ENCODE results near the gene MRPL58. TPM values are rescaled to one million over a fixed set of nuclear protein-coding genes. Genes with fewer than 3 reads are reported as not detected.

Gene MRPL58
- total and polyA plus RNA-seq, 7 donors = 50.4 to 80.6 (median 64.1) TPM

DNA sequence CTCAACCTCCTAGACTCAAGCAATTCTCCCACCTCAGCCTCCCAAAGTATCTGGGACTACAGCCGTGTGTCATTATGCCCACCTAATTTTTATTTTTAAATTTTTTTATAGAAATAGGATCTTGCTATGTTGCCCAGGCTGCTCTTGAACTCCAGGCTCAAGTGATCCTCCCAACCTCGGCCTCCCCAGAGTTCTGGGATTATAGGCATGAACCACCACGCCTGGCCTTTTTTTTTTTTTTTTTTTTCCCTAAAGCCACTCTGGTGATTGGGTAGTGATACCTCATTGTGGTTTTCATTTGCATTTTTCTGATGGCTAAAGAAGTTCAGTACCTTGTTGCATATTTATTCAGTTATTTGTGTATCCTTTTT is 26.3 kb upstream of the MRPL58 start:
- H3K4me1 ChIP-seq = peaks cover 5% of the 10 kb centered on the region
- no peak for DNase-seq

DNA sequence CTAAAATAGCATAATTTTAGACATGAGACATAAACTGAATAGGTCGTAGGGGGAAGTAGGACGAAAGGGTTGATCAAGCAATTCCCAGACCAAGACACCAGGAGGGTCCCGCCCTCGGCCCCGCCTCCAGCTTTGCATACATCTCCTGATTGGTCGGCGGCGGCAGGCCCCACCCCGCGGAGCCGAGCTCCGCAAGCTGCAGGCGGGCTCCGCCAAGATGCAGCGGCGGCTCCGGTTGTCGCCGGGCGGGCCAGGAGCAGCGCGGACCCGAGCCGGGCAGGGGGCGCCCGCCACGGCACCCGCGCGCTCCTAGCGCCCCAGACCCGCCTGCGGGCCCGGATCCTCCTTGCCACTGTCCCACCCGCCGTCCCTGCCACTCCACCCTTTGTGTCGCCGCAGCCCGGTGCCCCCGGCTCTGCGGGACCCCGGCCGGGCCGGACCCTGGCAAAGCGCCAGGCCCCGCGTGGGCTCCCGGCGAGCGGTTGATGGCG is 25.0 kb upstream of the MRPL58 start, which contains the start of gene CDR2L:
Gene CDR2L (plus strand): TSS at position 215 of the 491 bp plus-strand sequence. CDS start 412 bp downstream, outside the sequence.
- Histone ChIP-seq H3K9me3 (no peaks in the 10 kb centered on the region), H3K36me3 (ENCODE audit: insufficient read depth in 1 of 2, low read depth in 1 of 2) (no peaks in the 10 kb centered on the region), H3K27me3 (ENCODE audit: insufficient read depth in 3 of 3, low read length in 2 of 3) (peaks cover 0 to 12% (median 0%) of the 10 kb centered on the region in 3 donors), H3K27ac (peak within 1 kb of the TSS; percentile 83), H3K4me3 (peak within 1 kb of the TSS; percentile 78), H3K4me1 (peaks cover 5% of the 10 kb centered on the region)
- intact Hi-C loops (cut with DNase I) = no loop called here
- peak; percentile 95 to 97 (median 96) for ATAC-seq
- TF ChIP-seq, protein P1, sequence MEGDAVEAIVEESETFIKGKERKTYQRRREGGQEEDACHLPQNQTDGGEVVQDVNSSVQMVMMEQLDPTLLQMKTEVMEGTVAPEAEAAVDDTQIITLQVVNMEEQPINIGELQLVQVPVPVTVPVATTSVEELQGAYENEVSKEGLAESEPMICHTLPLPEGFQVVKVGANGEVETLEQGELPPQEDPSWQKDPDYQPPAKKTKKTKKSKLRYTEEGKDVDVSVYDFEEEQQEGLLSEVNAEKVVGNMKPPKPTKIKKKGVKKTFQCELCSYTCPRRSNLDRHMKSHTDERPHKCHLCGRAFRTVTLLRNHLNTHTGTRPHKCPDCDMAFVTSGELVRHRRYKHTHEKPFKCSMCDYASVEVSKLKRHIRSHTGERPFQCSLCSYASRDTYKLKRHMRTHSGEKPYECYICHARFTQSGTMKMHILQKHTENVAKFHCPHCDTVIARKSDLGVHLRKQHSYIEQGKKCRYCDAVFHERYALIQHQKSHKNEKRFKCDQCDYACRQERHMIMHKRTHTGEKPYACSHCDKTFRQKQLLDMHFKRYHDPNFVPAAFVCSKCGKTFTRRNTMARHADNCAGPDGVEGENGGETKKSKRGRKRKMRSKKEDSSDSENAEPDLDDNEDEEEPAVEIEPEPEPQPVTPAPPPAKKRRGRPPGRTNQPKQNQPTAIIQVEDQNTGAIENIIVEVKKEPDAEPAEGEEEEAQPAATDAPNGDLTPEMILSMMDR (IDR thresholded peaks at IDR 0.05) = no peak
- WGBS, 3 donors = 0 to 1% (median 0%) methylated on average over 28 to 51 of the region's 51 CpGs
- peak; percentile 97 to 98 for DNase-seq

More for the DNA sequence above, 26.3 kb upstream of the MRPL58 start:
- no peak overlapping the region for H3K4me3 ChIP-seq
- H3K27me3 ChIP-seq (ENCODE audit: insufficient read depth in 3 of 3, low read length in 2 of 3) = peaks cover 0 to 19% (median 3%) of the 10 kb centered on the region in 3 donors
- TF ChIP-seq, protein P1 (IDR thresholded peaks at IDR 0.05) = no peak
- no peaks in the 10 kb centered on the region for H3K36me3 ChIP-seq (ENCODE audit: insufficient read depth in 1 of 2, low read depth in 1 of 2)
- H3K9me3 ChIP-seq = no peaks in the 10 kb centered on the region
- no peak for ATAC-seq
- H3K27ac ChIP-seq = no peak overlapping the region
- intact Hi-C loops (cut with DNase I) = no loop called here
- WGBS, 3 donors = 89 to 99% (median 93%) methylated on average over 3 of the region's 3 CpGs

DNA sequence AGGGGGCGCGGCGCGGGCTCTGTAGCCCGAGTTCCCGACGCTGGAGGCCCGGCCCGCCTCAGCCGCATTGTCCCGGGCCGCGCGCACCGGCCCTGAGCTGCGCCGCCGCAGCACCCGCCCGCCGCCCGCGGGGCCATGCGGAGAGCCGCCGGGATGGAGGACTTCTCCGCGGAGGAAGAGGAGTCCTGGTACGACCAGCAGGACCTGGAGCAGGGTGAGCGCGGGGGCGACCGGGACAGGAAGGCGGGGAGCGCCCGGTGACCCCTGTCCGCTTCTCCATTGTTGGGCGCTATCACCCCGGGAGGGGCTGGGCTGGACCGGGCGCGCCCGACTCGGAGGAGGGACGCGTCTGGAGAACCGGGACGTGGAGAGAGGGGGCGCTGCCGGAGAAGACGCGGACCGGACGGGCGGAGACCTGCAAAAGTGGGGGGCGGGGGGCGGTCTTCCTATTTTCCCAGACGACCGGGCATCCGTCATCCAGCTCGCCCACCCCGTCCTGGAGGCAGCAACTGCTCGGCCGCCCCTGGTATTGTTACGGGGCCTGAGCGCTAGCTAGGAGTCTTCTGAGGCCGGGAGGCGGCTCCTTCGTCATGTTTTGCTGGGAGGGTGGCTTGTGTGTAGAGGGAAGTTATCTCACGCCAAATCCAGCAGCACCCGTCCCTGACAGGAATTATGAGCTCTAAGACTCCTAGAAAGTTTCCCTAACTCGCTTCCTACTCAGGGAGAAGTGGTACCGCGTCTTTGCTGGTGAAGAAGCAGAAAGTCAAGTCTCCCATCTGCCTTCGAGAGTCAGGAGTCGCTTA is 24.4 kb upstream of the MRPL58 start:
- Histone ChIP-seq H3K4me1 (peaks cover 8% of the 10 kb centered on the region), H3K4me3 (peak overlapping the region; percentile 78), H3K36me3 (ENCODE audit: insufficient read depth in 1 of 2, low read depth in 1 of 2) (no peaks in the 10 kb centered on the region), H3K9me3 (no peaks in the 10 kb centered on the region), H3K27ac (peak overlapping the region; percentile 83), H3K27me3 (ENCODE audit: insufficient read depth in 3 of 3, low read length in 2 of 3) (peaks cover 0 to 6% (median 0%) of the 10 kb centered on the region in 3 donors)
- peak; percentile 84 to 89 for DNase-seq
- WGBS, 3 donors = 3 to 6% (median 3%) methylated on average over 46 to 76 of the region's 76 CpGs
- TF ChIP-seq, protein P1 (IDR thresholded peaks at IDR 0.05) = no peak
- peak; percentile 59 to 69 (median 64) for ATAC-seq
- intact Hi-C loops (cut with DNase I) = no loop called here

DNA sequence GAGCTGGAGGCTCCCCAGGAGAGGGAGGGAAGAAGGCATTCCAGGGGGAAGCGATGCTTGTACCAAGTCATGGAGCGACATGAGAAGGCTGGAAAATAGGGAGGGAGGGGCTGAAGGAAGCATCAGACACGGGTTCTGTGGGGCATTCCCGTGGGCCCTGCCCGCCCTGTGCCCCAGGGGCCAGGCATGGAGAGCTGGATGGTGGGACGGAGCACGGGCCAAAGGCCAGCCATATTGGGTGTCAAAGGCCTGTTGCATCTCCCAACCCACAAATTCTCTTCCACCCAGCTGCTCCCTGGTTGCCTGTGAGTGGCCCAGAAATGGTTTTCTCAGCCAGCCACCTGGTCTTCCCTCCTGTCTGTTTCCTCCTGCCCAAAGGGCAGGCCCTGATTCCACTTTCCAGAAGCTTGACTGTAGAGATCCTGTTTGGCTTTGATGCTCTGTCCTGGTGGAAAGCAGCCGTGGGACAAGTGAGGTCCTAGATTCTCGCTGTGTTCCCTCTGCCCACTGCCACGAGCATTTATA is 21.8 kb upstream of the MRPL58 start:
- ATAC-seq (no peak), DNase-seq (peak in 1 of 2 donors; percentile 30)
- Histone ChIP-seq H3K9me3 (no peaks in the 10 kb centered on the region), H3K4me3 (no peak overlapping the region), H3K4me1 (peaks cover 9% of the 10 kb centered on the region), H3K27me3 (ENCODE audit: insufficient read depth in 3 of 3, low read length in 2 of 3) (no peaks in the 10 kb centered on the region), H3K27ac (no peak overlapping the region), H3K36me3 (ENCODE audit: insufficient read depth in 1 of 2, low read depth in 1 of 2) (no peaks in the 10 kb centered on the region)
- intact Hi-C loops (cut with DNase I) = no loop called here
- 47 to 63% (median 56%) methylated on average over 9 to 10 of the region's 10 CpGs for WGBS, 3 donors
- TF ChIP-seq, protein P1 (IDR thresholded peaks at IDR 0.05) = no peak
